Mesenchymal stem cell (in vitro differentiated cells and primary cell): Measurements from ENCODE around the gene IL17REL.

Source experiments
- DNase-seq: peaks from one replicate; pipeline ENCODE4 v3.0.0-alpha.2; 2013
- H2AFZ ChIP-seq: one replicate; pipeline ENCODE4 v1.6.1; 2013; ENCODE audit warnings: low read depth, mild to moderate bottlenecking, control low read depth, inconsistent platforms, low read length, moderate library complexity
- H2AK5ac ChIP-seq: 2 replicates; pipeline ENCODE4 v1.6.1; 2013; ENCODE audit warnings: low read length, moderate library complexity, mild to moderate bottlenecking, inconsistent platforms; ENCODE audit not compliant: severe bottlenecking
- H2BK120ac ChIP-seq: one replicate; pipeline ENCODE4 v1.6.1; 2013; ENCODE audit warnings: low read depth, mild to moderate bottlenecking, inconsistent platforms, low read length, moderate library complexity
- H2BK12ac ChIP-seq, 2 experiments: one replicate each; pipeline ENCODE4 v1.6.1; 2013; ENCODE audit warnings: inconsistent platforms in 2 of 2, low read length in 2 of 2, mild to moderate bottlenecking in 2 of 2, moderate library complexity in 2 of 2, control low read depth in 1 of 2
- H2BK15ac ChIP-seq: one replicate; pipeline ENCODE4 v1.6.1; 2013; ENCODE audit warnings: mild to moderate bottlenecking, low read depth, inconsistent platforms; ENCODE audit not compliant: poor library complexity, severe bottlenecking
- H2BK5ac ChIP-seq: 2 replicates; pipeline ENCODE4 v1.6.1; 2013; ENCODE audit warnings: low read depth, mild to moderate bottlenecking, low read length, control low read depth, inconsistent platforms; ENCODE audit not compliant: poor library complexity, severe bottlenecking
- H3K14ac ChIP-seq, 2 experiments: one replicate each; pipeline ENCODE4 v1.6.1; 2013; ENCODE audit warnings: inconsistent platforms in 2 of 2, low read length in 2 of 2, control low read depth in 1 of 2, mild to moderate bottlenecking in 1 of 2, moderate library complexity in 1 of 2
- H3K18ac ChIP-seq, 2 experiments: one replicate each; pipeline ENCODE4 v1.6.1; 2013; ENCODE audit warnings: inconsistent platforms in 2 of 2, low read length in 2 of 2, control low read depth in 1 of 2, low read depth in 1 of 2, mild to moderate bottlenecking in 1 of 2
- H3K23ac ChIP-seq, 2 experiments: one replicate each; pipeline ENCODE4 v1.6.1; 2013; ENCODE audit warnings: inconsistent platforms in 2 of 2, low read length in 2 of 2, mild to moderate bottlenecking in 2 of 2, moderate library complexity in 2 of 2, control low read depth in 1 of 2
- H3K27ac ChIP-seq: 2 replicates; pipeline ENCODE4 v1.5.1; 2013; ENCODE audit warnings: mild to moderate bottlenecking, moderate library complexity, low read length, control low read depth, inconsistent platforms; ENCODE audit not compliant: poor library complexity, severe bottlenecking
- H3K27me3 ChIP-seq, 2 experiments: 2 replicates each; pipeline versions ENCODE4 v1.6.1 to v1.7.0; 2013; ENCODE audit warnings: low read length in 2 of 2, mild to moderate bottlenecking in 2 of 2, moderate library complexity in 2 of 2, control low read depth in 1 of 2, inconsistent platforms in 1 of 2; ENCODE audit not compliant: control insufficient read depth in 1 of 2, insufficient read depth in 1 of 2
- H3K36me3 ChIP-seq, 2 experiments: 2 replicates each; pipeline versions ENCODE4 v1.6.1 to v1.7.0; 2013; ENCODE audit warnings: low read length in 2 of 2, control low read depth in 1 of 2, inconsistent platforms in 1 of 2, low read depth in 1 of 2, mild to moderate bottlenecking in 1 of 2; ENCODE audit not compliant: insufficient read depth in 2 of 2, control insufficient read depth in 1 of 2
- H3K4ac ChIP-seq, 2 experiments: one replicate each; pipeline ENCODE4 v1.6.1; 2013; ENCODE audit warnings: inconsistent platforms in 2 of 2, low read length in 2 of 2, mild to moderate bottlenecking in 2 of 2, moderate library complexity in 2 of 2, control low read depth in 1 of 2, low read depth in 1 of 2
- H3K4me1 ChIP-seq: 2 replicates; pipeline ENCODE4 v1.6.1; 2013; ENCODE audit warnings: low read depth, low read length, control low read depth; ENCODE audit not compliant: control insufficient read depth, insufficient read depth
- H3K4me2 ChIP-seq: 2 replicates; pipeline ENCODE4 v1.6.1; 2013; ENCODE audit warnings: low read length, mild to moderate bottlenecking, inconsistent platforms; ENCODE audit not compliant: poor library complexity, severe bottlenecking
- H3K4me3 ChIP-seq, 2 experiments: 2 replicates each; pipeline versions ENCODE4 v1.5.1 to v1.7.0; 2013; ENCODE audit warnings: low read length in 2 of 2, mild to moderate bottlenecking in 2 of 2, control low read depth in 1 of 2, low read depth in 1 of 2; ENCODE audit not compliant: insufficient read depth in 1 of 2
- H3K79me1 ChIP-seq: replicated peaks from 2 replicates; pipeline ENCODE4 v1.6.1; 2013; ENCODE audit warnings: mild to moderate bottlenecking, control low read depth, low read length, inconsistent platforms; ENCODE audit not compliant: poor library complexity, severe bottlenecking
- H3K9ac ChIP-seq: 2 replicates; pipeline ENCODE4 v1.7.0; 2013; ENCODE audit warnings: mild to moderate bottlenecking, low read length, moderate library complexity
- H3K9me3 ChIP-seq: 2 replicates; pipeline ENCODE4 v1.7.0; 2013; ENCODE audit warnings: mild to moderate bottlenecking, low read length; ENCODE audit not compliant: control insufficient read depth
- H4K8ac ChIP-seq: one replicate; pipeline ENCODE4 v1.6.1; 2013; ENCODE audit warnings: inconsistent platforms, mild to moderate bottlenecking, low read length, moderate library complexity
- H4K91ac ChIP-seq: one replicate; pipeline ENCODE4 v1.6.1; 2013; ENCODE audit warnings: mild to moderate bottlenecking, low read length, inconsistent platforms
- WGBS: methylation state at CpG from one replicate; pipeline ENCODE4 v1.1.7; 2013; ENCODE audit warnings: mixed read lengths; 5-methylcytosine and 5-hydroxymethylcytosine counted together

The IL17REL gene

GRCh38 chr22:49951000-49951677, 61.4 kb downstream of the IL17REL start:
- Histone ChIP-seq H2BK5ac (no peak overlapping the region), H3K4me3 (no peak overlapping the region), H4K91ac (peak overlapping the region; percentile 97), H3K4me1 (peaks cover 52% of the 10 kb centered on the region), H3K9me3 (no peaks in the 10 kb centered on the region), H2BK15ac (peak overlapping the region; percentile 93), H3K18ac (peak overlapping the region; percentile 22 to 40), H3K23ac (no peak overlapping the region), H2AFZ (no peak overlapping the region), H2BK12ac (peak overlapping the region; percentile 55 to 76), H3K27me3 (no peaks in the 10 kb centered on the region), H3K4me2 (no peak overlapping the region), H2AK5ac (peak overlapping the region; percentile 95), H3K27ac (no peak overlapping the region), H3K79me1 (no peaks in the 10 kb centered on the region), H3K14ac (peak overlapping the region in 1 of 2 experiments; percentile 12), H2BK120ac (peak overlapping the region; percentile 74), H3K36me3 (no peaks in the 10 kb centered on the region), H4K8ac (peak overlapping the region; percentile 76), H3K9ac (no peak overlapping the region), H3K4ac (peak overlapping the region; percentile 6 to 83)
- 89% methylated on average over 28 of the region's 28 CpGs for WGBS
- DNase-seq, result no peak

- Histone ChIP-seq H3K4me1 (peaks cover 52% of the 10 kb centered on the region), H3K4me2 (no peak overlapping the region), H2AFZ (no peak overlapping the region), H3K23ac (no peak overlapping the region), H2BK15ac (peak overlapping the region; percentile 44), H3K4ac (peak overlapping the region in 1 of 2 experiments; percentile 20), H3K18ac (no peak overlapping the region), H2BK5ac (no peak overlapping the region), H4K8ac (no peak overlapping the region), H4K91ac (peak overlapping the region; percentile 97), H3K27me3 (no peaks in the 10 kb centered on the region), H3K9me3 (no peaks in the 10 kb centered on the region), H2BK120ac (peak overlapping the region; percentile 22), H3K27ac (no peak overlapping the region), H3K4me3 (no peak overlapping the region), H2BK12ac (peak overlapping the region in 1 of 2 experiments; percentile 12), H3K36me3 (no peaks in the 10 kb centered on the region), H3K14ac (no peak overlapping the region), H2AK5ac (peak overlapping the region; percentile 15), H3K9ac (no peak overlapping the region), H3K79me1 (no peaks in the 10 kb centered on the region)
- 82% methylated on average over 11 of the region's 18 CpGs for WGBS
- no peak for DNase-seq
These were observed 62.1 kb downstream of the IL17REL start for GRCh38 chr22:49950396-49950994.

GRCh38 chr22:49949914-49950292, 62.7 kb downstream of the IL17REL start:
- Histone ChIP-seq H3K27ac (no peak overlapping the region), H3K23ac (no peak overlapping the region), H3K14ac (no peak overlapping the region), H3K4me3 (no peak overlapping the region), H3K27me3 (no peaks in the 10 kb centered on the region), H2AK5ac (peak overlapping the region; percentile 53), H2BK120ac (no peak overlapping the region), H3K4me1 (peaks cover 49% of the 10 kb centered on the region), H2BK12ac (no peak overlapping the region), H3K79me1 (no peaks in the 10 kb centered on the region), H3K18ac (no peak overlapping the region), H2BK5ac (no peak overlapping the region), H2BK15ac (peak overlapping the region; percentile 50), H3K9ac (no peak overlapping the region), H3K9me3 (no peaks in the 10 kb centered on the region), H4K8ac (no peak overlapping the region), H4K91ac (no peak overlapping the region), H3K4ac (no peak overlapping the region), H3K4me2 (no peak overlapping the region), H3K36me3 (no peaks in the 10 kb centered on the region), H2AFZ (no peak overlapping the region)
- no peak for DNase-seq
- 86% methylated on average over 10 of the region's 11 CpGs for WGBS

- H3K4me3 ChIP-seq, result no peak overlapping the region
- no peak overlapping the region for H2BK5ac ChIP-seq
- no peak overlapping the region for H2AK5ac ChIP-seq
- H3K36me3 ChIP-seq, result no peaks in the 10 kb centered on the region
- H3K9ac ChIP-seq, result no peak overlapping the region
- H4K8ac ChIP-seq, result peak overlapping the region; percentile 19
- H3K4me1 ChIP-seq, result peaks cover 43% of the 10 kb centered on the region
- H3K27me3 ChIP-seq, result no peaks in the 10 kb centered on the region
- DNase-seq, result no peak
- no peak overlapping the region for H3K18ac ChIP-seq
- H2AFZ ChIP-seq, result no peak overlapping the region
- H4K91ac ChIP-seq, result peak overlapping the region; percentile 35
- H3K9me3 ChIP-seq, result no peaks in the 10 kb centered on the region
- H3K23ac ChIP-seq, result no peak overlapping the region
- H2BK12ac ChIP-seq, result no peak overlapping the region
- H3K14ac ChIP-seq, result peak overlapping the region in 1 of 2 experiments; percentile 28
- no peak overlapping the region for H3K27ac ChIP-seq
- H2BK15ac ChIP-seq, result peak overlapping the region; percentile 44
- no peak overlapping the region for H3K4me2 ChIP-seq
- H2BK120ac ChIP-seq, result no peak overlapping the region
- WGBS, result 94% methylated on average over 42 of the region's 42 CpGs
- H3K79me1 ChIP-seq, result no peaks in the 10 kb centered on the region
- H3K4ac ChIP-seq, result peak overlapping the region; percentile 17 to 64
These were observed 63.3 kb downstream of the IL17REL start for GRCh38 chr22:49948958-49949913.
